ENCODE measurements around the gene TBC1D5.

Gene TBC1D5

GRCh38 chr3:17433876-17434275, 308.6 kb downstream of the TBC1D5 start:
- no peak overlapping the region for H3K4me3 ChIP-seq (ENCODE audit: low read depth, low read length)
- TF ChIP-seq, protein P1, sequence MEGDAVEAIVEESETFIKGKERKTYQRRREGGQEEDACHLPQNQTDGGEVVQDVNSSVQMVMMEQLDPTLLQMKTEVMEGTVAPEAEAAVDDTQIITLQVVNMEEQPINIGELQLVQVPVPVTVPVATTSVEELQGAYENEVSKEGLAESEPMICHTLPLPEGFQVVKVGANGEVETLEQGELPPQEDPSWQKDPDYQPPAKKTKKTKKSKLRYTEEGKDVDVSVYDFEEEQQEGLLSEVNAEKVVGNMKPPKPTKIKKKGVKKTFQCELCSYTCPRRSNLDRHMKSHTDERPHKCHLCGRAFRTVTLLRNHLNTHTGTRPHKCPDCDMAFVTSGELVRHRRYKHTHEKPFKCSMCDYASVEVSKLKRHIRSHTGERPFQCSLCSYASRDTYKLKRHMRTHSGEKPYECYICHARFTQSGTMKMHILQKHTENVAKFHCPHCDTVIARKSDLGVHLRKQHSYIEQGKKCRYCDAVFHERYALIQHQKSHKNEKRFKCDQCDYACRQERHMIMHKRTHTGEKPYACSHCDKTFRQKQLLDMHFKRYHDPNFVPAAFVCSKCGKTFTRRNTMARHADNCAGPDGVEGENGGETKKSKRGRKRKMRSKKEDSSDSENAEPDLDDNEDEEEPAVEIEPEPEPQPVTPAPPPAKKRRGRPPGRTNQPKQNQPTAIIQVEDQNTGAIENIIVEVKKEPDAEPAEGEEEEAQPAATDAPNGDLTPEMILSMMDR (IDR thresholded peaks at IDR 0.05; ENCODE audit: control insufficient read depth, extremely low read depth, insufficient read depth): no peak

GRCh38 chr3:17432236-17432635, 310.2 kb downstream of the TBC1D5 start:
- no peak for DNase-seq (ENCODE audit: low read depth)
- TF ChIP-seq, protein P1 (IDR thresholded peaks at IDR 0.05; ENCODE audit: control insufficient read depth, extremely low read depth, insufficient read depth): no peak
- no peak overlapping the region for H3K4me3 ChIP-seq (ENCODE audit: low read depth, low read length)

More at GRCh38 chr3:17433876-17434275, 308.6 kb downstream of the TBC1D5 start:
- no peak for DNase-seq (ENCODE audit: low read depth)

- no peak for DNase-seq (ENCODE audit: low read depth)
- TF ChIP-seq, protein P1 (IDR thresholded peaks at IDR 0.05; ENCODE audit: control insufficient read depth, extremely low read depth, insufficient read depth): no peak
These were observed 310.9 kb downstream of the TBC1D5 start for GRCh38 chr3:17431484-17432045.

GRCh38 chr3:17431004-17431403, 311.4 kb downstream of the TBC1D5 start:
- TF ChIP-seq, protein P1 (IDR thresholded peaks at IDR 0.05; ENCODE audit: control insufficient read depth, extremely low read depth, insufficient read depth): peak; percentile 54
- DNase-seq (ENCODE audit: low read depth): no peak
- H3K4me3 ChIP-seq (ENCODE audit: low read depth, low read length): no peak overlapping the region

More at GRCh38 chr3:17431484-17432045, 310.9 kb downstream of the TBC1D5 start:
- no peak overlapping the region for H3K4me3 ChIP-seq (ENCODE audit: low read depth, low read length)

DNA sequence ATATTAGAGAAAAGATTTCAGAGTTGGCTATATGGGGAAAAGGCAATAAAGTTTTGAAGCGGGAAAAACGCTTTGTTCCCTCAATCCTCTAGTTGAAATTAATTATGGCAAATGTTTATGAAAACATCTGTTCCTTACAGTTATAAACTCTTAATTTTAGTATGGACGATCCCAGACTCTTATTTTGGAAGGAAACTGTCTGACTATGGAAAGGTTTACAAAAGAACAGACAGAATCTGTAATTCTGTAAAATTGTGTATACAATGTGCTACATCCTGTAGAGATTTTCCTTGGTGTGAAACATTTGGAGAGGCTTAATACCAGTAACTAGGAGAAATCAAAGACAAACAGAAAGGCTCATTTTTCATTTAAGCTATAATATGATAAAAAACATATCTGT, 311.8 kb downstream of the TBC1D5 start:
- TF ChIP-seq, protein P1 (IDR thresholded peaks at IDR 0.05; ENCODE audit: control insufficient read depth, extremely low read depth, insufficient read depth): no peak
- DNase-seq (ENCODE audit: low read depth): no peak
- no peak overlapping the region for H3K4me3 ChIP-seq (ENCODE audit: low read depth, low read length)

- DNase-seq (ENCODE audit: low read depth): peak; percentile 42
- no peak overlapping the region for H3K4me3 ChIP-seq (ENCODE audit: low read depth, low read length)
- TF ChIP-seq, protein P1 (IDR thresholded peaks at IDR 0.05; ENCODE audit: control insufficient read depth, extremely low read depth, insufficient read depth): no peak
These were observed 318.5 kb downstream of the TBC1D5 start for GRCh38 chr3:17423786-17424536.
